B cell (primary cell): ENCODE measurements around the gene OS9. TPM values are rescaled to one million over a fixed set of nuclear protein-coding genes. Genes with fewer than 3 reads are reported as not detected.

ENCODE experiments used
- ATAC-seq: fragments of 200-7000 bp; cut with Tn5 transposase; one replicate; pipeline ENCODE4 v1.10.0; 2021; ENCODE audit warnings: low read depth, mild to moderate bottlenecking, moderate number of reproducible peaks, moderate library complexity
- CTCF ChIA-PET: fragments of 350-600 bp; sonication (Branson Sonifier 250); formaldehyde crosslinking; loops from one replicate; lab custom pipeline; 2021; ENCODE audit warnings: antibody characterized with exemption, inconsistent platforms; lab: Charles Lee
- POLR2A ChIA-PET: fragments of 350-600 bp; sonication (Branson Sonifier 250); formaldehyde crosslinking; loops from one replicate; lab custom pipeline; 2021; ENCODE audit warnings: antibody characterized with exemption; lab: Charles Lee
- DNase-seq: peaks from one replicate; pipeline ENCODE4 v3.0.0; 2013
- H2AFZ ChIP-seq: 2 replicates; pipeline ENCODE4 v1.6.1; 2012; ENCODE audit warnings: mild to moderate bottlenecking, low read depth, low read length; ENCODE audit not compliant: insufficient read depth, poor library complexity, severe bottlenecking
- H3K27ac ChIP-seq, 2 donors: 1 replicate in 1 of 2; 2 replicates in 1 of 2; pipeline ENCODE4 v1.5.1; 2012 to 2013; ENCODE audit warnings: low read length in 2 of 2, mild to moderate bottlenecking in 2 of 2, moderate library complexity in 1 of 2
- H3K27me3 ChIP-seq, 4 experiments: fragments of 200-600 bp in 1 of 4; sonication (generic) in 1 of 4; replicated peaks in 1 of 4; 1 replicate in 2 of 4; 2 replicates in 2 of 4; pipeline versions ENCODE4 v1.6.1 to v1.7.0; 2013 to 2016; ENCODE audit warnings: low read length in 3 of 4, mild to moderate bottlenecking in 2 of 4, mixed read lengths in 1 of 4, moderate library complexity in 1 of 4; ENCODE audit not compliant: insufficient read depth in 4 of 4, control insufficient read depth in 3 of 4; ENCODE audit errors: control extremely low read depth in 1 of 4
- H3K36me3 ChIP-seq, 2 experiments: replicated peaks in 1 of 2; 1 replicate in 1 of 2; 2 replicates in 1 of 2; pipeline versions ENCODE4 v1.6.1 to v1.7.1; 2013; ENCODE audit warnings: low read length in 1 of 2; ENCODE audit not compliant: insufficient read depth in 2 of 2, control insufficient read depth in 1 of 2; ENCODE audit errors: control extremely low read depth in 1 of 2, extremely low read depth in 1 of 2
- H3K4me1 ChIP-seq, 2 donors: fragments of 200-600 bp in 1 of 2; sonication (generic) in 1 of 2; 1 replicate in 1 of 2; 2 replicates in 1 of 2; pipeline versions ENCODE4 v1.5.1 to v1.6.1; 2013 to 2017; ENCODE audit warnings: low read length in 2 of 2; ENCODE audit not compliant: control insufficient read depth in 2 of 2, insufficient read depth in 2 of 2
- H3K4me2 ChIP-seq: replicated peaks from 2 replicates; pipeline ENCODE3; 2012; ENCODE audit warnings: mild to moderate bottlenecking, low read depth, low read length; ENCODE audit not compliant: poor library complexity, severe bottlenecking
- H3K4me3 ChIP-seq, 5 experiments: fragments of 200-600 bp in 1 of 5; sonication (generic) in 1 of 5; 1 replicate in 3 of 5; 2 replicates in 2 of 5; pipeline versions ENCODE4 v1.5.1 to v1.7.0; 2011 to 2016; ENCODE audit warnings: low read length in 4 of 5, mild to moderate bottlenecking in 4 of 5, low read depth in 2 of 5, control low read depth in 1 of 5, moderate library complexity in 1 of 5; ENCODE audit not compliant: insufficient read depth in 1 of 5; ENCODE audit errors: control extremely low read depth in 1 of 5, extremely low read depth in 1 of 5
- H3K79me2 ChIP-seq: fragments of 200-600 bp; sonication (generic); one replicate; pipeline ENCODE4 v1.6.0; 2016; ENCODE audit warnings: low read length; ENCODE audit not compliant: control insufficient read depth, insufficient read depth
- H3K9ac ChIP-seq: fragments of 200-600 bp; sonication (generic); 2 replicates; pipeline ENCODE4 v1.6.1; 2017; ENCODE audit warnings: mild to moderate bottlenecking, low read length, moderate library complexity
- H3K9me3 ChIP-seq, 3 donors: one replicate each; pipeline versions ENCODE4 v1.6.1 to v1.7.1; 2013; ENCODE audit warnings: low read length in 2 of 3; ENCODE audit not compliant: control insufficient read depth in 2 of 3, insufficient read depth in 1 of 3; ENCODE audit errors: control extremely low read depth in 1 of 3
- H4K20me1 ChIP-seq: 2 replicates; pipeline ENCODE4 v1.6.0; 2012; ENCODE audit warnings: mild to moderate bottlenecking, low read length; ENCODE audit not compliant: insufficient read depth, control insufficient read depth, poor library complexity, severe bottlenecking
- H3K27ac Mint-ChIP-seq: one replicate; pipeline ENCODE4 v1.8.0; 2021; ENCODE audit warnings: mixed read lengths
- H3K27me3 Mint-ChIP-seq: one replicate; pipeline ENCODE4 v1.8.0; 2021; ENCODE audit warnings: mixed read lengths
- H3K4me1 Mint-ChIP-seq: one replicate; pipeline ENCODE4 v1.8.0; 2021; ENCODE audit warnings: mixed read lengths
- H3K4me3 Mint-ChIP-seq: one replicate; pipeline ENCODE4 v1.8.0; 2021; ENCODE audit warnings: mixed read lengths
- H3K9me3 Mint-ChIP-seq: one replicate; pipeline ENCODE4 v1.8.0; 2022; ENCODE audit warnings: mixed read lengths; ENCODE audit not compliant: insufficient read depth
- EZH2 ChIP-seq: IDR thresholded peaks from 2 replicates; pipeline ENCODE4 v1.6.1; 2012; ENCODE audit warnings: borderline replicate concordance, low read depth, mild to moderate bottlenecking, moderate library complexity, low read length; ENCODE audit not compliant: insufficient read depth, poor library complexity, severe bottlenecking
- WGBS: methylation state at CpG from one replicate; pipeline ENCODE4 v1.1.5; 2013; ENCODE audit warnings: missing lambda C conversion rate; ENCODE audit not compliant: insufficient coverage; 5-methylcytosine and 5-hydroxymethylcytosine counted together
- intact Hi-C: fragments of 100-400 bp; cut with micrococcal nuclease; formaldehyde crosslinking; loops from one replicate; pipeline ENCODE4 v1.10.0; 2022
- polyA plus RNA-seq: library from polyadenylated mRNA; depleted of rRNA; stranded (reverse); fragments of >200 nt; gene quantifications from 2 replicates; pipeline ENCODE4 v1.2.3, GENCODE V29; 2012
- total RNA-seq, 2 donors: library from RNA; stranded (reverse); fragments of 120-200 nt in 1 of 2; gene quantifications; 1 replicate in 1 of 2; 2 replicates in 1 of 2; pipeline versions ENCODE4 v1.2.3 to v1.2.4, GENCODE V29; 2013 to 2022
- TF ChIP-seq, protein P1 (sequence below): fragments of 200-600 bp; IDR thresholded peaks from one replicate; pipeline ENCODE4 v1.8.0; 2022; ENCODE audit warnings: antibody characterized with exemption, mild to moderate bottlenecking

Gene OS9
- total and polyA plus RNA-seq, 2 donors (not counting 1 experiment from before 2014, with no cell fraction given): 182 to 234 TPM

DNA sequence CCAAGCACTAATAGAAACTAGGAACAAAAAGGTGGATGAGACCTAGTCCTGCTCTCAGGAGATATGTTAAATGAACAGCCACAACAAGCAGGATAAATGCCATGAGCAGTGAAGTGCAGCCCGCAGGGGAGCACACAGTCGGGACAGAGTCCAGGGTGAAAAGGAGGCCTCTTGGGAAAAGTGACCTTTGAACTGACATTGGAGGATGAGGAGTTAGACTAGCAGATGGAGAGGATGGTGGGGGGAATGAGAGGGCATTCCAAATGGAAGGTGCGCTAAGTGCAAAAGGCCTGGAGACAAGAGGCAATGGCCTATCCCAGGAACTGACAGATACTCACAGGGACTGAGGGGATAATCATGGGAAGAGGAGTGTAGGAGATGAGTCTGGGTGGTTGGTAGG is 4.5 kb downstream of the OS9 start:
- Mint-ChIP-seq H3K4me1 (peaks cover 42% of the 10 kb centered on the region), H3K9me3 (no peaks in the 10 kb centered on the region), H3K4me3 (no peak overlapping the region), H3K27ac (no peak overlapping the region), H3K27me3 (no peaks in the 10 kb centered on the region)
- ATAC-seq (no peak), DNase-seq (no peak)
- 100% methylated on average over 3 of the region's 3 CpGs for WGBS
- Histone ChIP-seq H3K27me3 (no peaks in the 10 kb centered on the region), H4K20me1 (peaks cover 21% of the 10 kb centered on the region), H3K79me2 (peaks cover 34% of the 10 kb centered on the region), H3K4me1 (peaks cover 19 to 28% of the 10 kb centered on the region in 2 donors), H3K9me3 (peaks cover 0 to 3% (median 0%) of the 10 kb centered on the region in 3 donors), H3K36me3 (peaks cover 14 to 47% of the 10 kb centered on the region in 2 experiments), H3K9ac (no peak overlapping the region), H2AFZ (no peak overlapping the region), H3K4me3 (no peak overlapping the region), H3K27ac (no peak overlapping the region), H3K4me2 (no peak overlapping the region)
- ChIA-PET POLR2A (interaction anchor here (0.7 kb wide), 1 partner anchor 46 kb away, joined by 3 read pairs; no protein-coding TSS in a partner anchor), CTCF (interaction anchor here (0.7 kb wide), 1 partner anchor 180 kb away, joined by 3 read pairs; no protein-coding TSS in a partner anchor)
- TF ChIP-seq, protein P1, sequence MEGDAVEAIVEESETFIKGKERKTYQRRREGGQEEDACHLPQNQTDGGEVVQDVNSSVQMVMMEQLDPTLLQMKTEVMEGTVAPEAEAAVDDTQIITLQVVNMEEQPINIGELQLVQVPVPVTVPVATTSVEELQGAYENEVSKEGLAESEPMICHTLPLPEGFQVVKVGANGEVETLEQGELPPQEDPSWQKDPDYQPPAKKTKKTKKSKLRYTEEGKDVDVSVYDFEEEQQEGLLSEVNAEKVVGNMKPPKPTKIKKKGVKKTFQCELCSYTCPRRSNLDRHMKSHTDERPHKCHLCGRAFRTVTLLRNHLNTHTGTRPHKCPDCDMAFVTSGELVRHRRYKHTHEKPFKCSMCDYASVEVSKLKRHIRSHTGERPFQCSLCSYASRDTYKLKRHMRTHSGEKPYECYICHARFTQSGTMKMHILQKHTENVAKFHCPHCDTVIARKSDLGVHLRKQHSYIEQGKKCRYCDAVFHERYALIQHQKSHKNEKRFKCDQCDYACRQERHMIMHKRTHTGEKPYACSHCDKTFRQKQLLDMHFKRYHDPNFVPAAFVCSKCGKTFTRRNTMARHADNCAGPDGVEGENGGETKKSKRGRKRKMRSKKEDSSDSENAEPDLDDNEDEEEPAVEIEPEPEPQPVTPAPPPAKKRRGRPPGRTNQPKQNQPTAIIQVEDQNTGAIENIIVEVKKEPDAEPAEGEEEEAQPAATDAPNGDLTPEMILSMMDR: no peak
- TF ChIP-seq EZH2: no peak
- intact Hi-C loops: no loop called here

- CTCF ChIA-PET: no interaction called here
- WGBS: 100% methylated on average over 1 of the region's 2 CpGs
- peaks cover 24 to 48% of the 10 kb centered on the region in 2 experiments for H3K36me3 ChIP-seq
Measured at GRCh38 chr12:57700317-57700716, 6.4 kb downstream of the OS9 start.

More at GRCh38 chr12:57700317-57700716, 6.4 kb downstream of the OS9 start:
- H3K27ac ChIP-seq: peak overlapping the region in 1 of 2 donors; percentile 44
- H3K4me2 ChIP-seq: peak overlapping the region; percentile 29
- H3K27me3 ChIP-seq: no peaks in the 10 kb centered on the region
- H3K79me2 ChIP-seq: peaks cover 22% of the 10 kb centered on the region
- H3K4me3 ChIP-seq: no peak overlapping the region
- H2AFZ ChIP-seq: no peak overlapping the region
- Mint-ChIP-seq H3K9me3 (no peaks in the 10 kb centered on the region), H3K4me1 (peaks cover 42% of the 10 kb centered on the region), H3K27ac (peak overlapping the region; percentile 23), H3K4me3 (peak overlapping the region; percentile 2), H3K27me3 (no peaks in the 10 kb centered on the region)
- ATAC-seq (no peak), DNase-seq (no peak)
- peaks cover 10 to 16% of the 10 kb centered on the region in 2 donors for H3K4me1 ChIP-seq
- peaks cover 4 to 8% (median 5%) of the 10 kb centered on the region in 3 donors for H3K9me3 ChIP-seq
- TF ChIP-seq, protein P1: no peak
- no peak for TF ChIP-seq EZH2
- peaks cover 17% of the 10 kb centered on the region for H4K20me1 ChIP-seq
- POLR2A ChIA-PET: no interaction called here
- intact Hi-C loops: no loop called here
- no peak overlapping the region for H3K9ac ChIP-seq
